CD4-positive, alpha-beta T cell treated with Interleukin-2 at 100 ng/mL for 4 hours (primary cell): ENCODE measurements around the gene THSD7B.
"Not testable (repeated sequence)": the region's sequence is repeated elsewhere in the genome, so short reads cannot be mapped to it uniquely, and the experiment has no call there.

Source experiments
- DNase-seq: peaks from one replicate; pipeline ENCODE4 v3.0.0-alpha.2; 2020; ENCODE audit warnings: low spot score

Gene THSD7B

GRCh38 chr2:137261881-137262585 is 496.7 kb downstream of the THSD7B start:
- no peak for DNase-seq

DNA sequence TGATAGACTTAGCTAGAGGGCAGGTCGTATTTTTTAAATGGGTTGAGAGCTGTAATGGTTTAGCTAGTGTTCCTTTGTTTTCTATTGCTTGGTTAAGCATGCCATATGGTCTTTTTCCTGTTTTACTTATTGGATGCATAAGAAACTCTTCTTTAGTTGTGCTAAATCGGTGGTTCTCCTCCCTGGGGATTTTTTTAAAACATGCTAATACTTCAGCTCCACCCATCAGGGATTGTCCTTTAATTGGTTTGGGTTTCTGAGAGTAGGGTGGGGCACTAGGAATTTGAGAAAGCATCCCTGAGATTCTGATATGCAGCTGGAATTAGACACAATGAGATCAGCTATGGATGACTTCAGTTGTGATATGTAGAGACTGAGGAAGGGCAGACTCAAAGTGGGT is 497.2 kb downstream of the THSD7B start:
- DNase-seq = no peak

GRCh38 chr2:137287913-137288639 is 522.7 kb downstream of the THSD7B start:
- no peak for DNase-seq

DNA sequence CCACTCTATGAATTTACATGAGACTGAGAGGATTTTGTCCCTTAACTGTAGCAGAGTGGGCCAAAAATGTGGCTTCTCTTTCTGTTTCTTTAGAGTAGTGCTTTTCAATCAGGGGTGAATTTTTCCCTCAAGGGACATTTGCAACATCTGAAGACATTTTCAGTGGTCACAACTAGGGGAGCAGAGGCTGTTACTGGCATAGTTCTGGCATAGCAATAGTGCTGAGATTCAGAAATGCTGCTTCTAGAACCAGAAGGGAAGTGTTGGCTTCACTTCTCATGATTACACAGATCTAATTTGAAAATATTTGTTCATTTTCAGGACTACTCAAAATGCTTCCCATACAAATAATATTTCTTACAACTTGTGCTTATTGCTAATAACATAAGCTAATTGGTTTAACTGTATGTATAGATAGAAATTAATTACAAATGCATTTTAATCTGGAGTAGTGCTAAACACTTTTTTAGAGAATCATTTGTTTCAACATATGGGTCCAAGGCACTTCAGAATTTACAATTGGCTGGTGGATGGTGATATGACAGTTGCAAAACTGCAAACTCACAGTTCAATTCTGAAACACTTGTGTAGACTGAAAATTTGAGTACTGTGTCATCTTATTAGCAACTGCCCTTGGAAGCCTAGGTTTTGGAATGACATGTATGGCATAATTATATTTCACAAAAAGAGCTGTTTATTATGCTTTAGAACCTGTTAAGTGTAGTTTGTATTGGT is 526.7 kb downstream of the THSD7B start:
- DNase-seq = no peak

GRCh38 chr2:137298377-137298776 is 533.0 kb downstream of the THSD7B start:
- no peak for DNase-seq

GRCh38 chr2:137300987-137301386 is 535.6 kb downstream of the THSD7B start:
- DNase-seq = no peak

- no peak for DNase-seq
These were observed 537.6 kb downstream of the THSD7B start for GRCh38 chr2:137302957-137303356.

DNA sequence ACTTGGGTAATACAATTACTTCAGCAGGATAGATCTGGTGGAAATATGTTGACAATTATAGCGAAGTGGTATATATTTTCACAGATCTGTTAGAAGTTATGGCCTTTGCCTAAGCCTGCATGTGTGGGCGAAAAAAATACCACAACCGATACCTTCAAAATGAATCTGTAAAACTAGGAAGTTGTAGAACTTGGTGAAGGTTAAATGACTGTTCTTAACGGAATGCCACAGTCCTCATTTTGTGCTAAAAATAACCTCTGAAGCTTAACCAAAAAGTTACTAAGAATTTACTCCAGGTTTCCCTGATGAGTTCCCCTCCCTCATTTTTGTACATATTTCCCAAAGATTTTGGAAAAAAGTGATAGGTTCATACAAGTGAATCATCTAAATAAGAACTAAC is 550.7 kb downstream of the THSD7B start:
- DNase-seq = no peak

GRCh38 chr2:137321566-137321965 is 556.2 kb downstream of the THSD7B start:
- DNase-seq = no peak

DNA sequence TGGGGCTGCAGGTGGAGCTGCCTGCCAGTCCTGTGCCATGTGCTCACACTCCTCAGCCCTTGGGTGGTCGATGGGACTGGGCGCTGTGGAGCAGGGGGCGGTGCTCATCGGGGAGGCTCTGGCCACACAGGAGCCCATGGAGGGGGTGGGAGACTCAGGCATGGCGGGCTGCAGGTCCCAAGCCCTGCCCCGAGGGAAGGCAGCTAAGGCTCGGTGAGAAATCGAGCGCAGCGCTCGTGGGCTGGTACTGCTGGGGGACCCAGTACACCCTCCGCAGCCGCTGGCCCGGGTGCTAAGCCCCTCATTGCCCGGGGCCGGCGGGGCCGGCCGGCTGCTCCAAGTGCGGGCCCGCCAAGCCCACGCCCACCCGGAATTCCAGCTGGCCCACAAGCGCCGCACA is 566.2 kb downstream of the THSD7B start:
- not testable (repeated sequence) for DNase-seq

- no peak for DNase-seq
These were observed 568.2 kb downstream of the THSD7B start for GRCh38 chr2:137333386-137334165.

DNA sequence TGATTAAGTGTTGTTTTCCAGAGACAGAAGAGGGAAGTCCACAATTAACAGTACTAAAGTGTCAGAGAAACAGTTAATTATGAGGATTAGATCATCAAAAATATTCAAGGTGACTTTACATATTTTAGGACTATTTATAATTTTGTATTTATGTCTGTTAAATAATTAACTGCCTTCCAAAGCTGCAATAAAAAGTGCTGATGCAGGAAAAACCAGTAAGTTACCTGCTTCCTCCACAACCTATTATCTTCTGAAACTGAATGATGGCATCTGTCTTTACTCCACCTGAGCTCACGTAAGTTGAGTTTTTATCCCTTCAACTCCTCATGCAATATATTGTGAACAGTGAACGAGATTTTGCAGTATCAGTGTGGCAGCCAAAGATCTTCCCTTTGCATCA is 570.7 kb downstream of the THSD7B start:
- DNase-seq = no peak

- DNase-seq = no peak
These were observed 573.7 kb downstream of the THSD7B start for GRCh38 chr2:137339051-137339450.

DNA sequence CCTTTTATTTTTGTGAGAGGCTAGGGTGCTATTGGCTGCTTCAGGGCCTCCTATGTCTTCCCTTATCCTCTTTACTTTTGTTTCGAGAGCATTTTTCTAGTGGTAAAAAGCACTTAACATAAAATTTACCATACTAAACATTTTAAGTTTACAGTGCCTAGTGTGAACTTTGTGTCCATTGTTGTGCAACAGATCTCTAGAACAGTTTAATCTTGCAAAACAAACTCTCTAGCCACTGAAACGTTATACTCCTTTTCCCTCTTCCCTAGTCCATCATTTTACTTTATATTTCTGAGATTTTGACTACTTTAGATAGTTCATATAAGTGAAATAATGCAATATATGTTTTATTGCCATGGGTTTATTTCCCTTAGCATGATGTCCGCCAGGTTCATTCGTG is 580.6 kb downstream of the THSD7B start:
- DNase-seq = no peak

DNA sequence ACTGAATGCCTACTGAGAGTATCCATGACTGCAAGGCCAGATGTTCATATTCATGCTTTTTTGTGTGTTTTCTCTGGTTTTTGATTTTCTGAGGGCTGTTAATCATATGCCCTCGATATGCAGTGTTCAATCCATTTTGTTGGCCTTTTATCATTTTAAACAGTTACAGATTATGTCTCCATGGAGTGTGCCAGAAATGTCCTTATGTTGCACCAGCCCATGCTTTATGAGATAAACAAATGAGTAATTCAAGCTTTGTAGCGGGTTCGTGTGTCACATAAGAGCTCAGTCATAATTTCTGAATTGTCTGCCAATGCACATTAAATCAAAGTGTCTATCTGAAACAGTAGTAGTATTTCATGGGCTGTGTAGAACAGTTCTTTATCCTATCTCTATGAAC is 583.0 kb downstream of the THSD7B start:
- DNase-seq = no peak

GRCh38 chr2:137357634-137358033 is 592.3 kb downstream of the THSD7B start:
- DNase-seq = no peak

DNA sequence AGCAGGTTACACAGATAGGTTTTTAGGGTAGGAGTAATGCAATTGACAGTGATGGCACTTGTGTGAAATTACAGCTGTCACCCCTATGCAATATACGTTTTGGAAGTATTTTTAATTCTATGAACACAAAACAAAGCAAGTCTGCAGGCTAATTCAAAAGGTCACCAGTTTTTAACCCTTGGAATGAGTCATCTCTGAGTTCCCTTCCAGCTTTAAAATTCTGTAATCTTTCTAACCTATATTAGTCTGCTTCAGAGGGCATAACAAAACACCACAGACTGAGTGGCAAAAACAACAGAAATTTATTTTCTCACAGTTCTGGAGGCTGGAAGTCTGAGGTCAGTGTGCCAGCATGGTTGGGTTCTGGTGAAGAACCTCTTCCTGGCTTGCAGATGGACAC is 602.0 kb downstream of the THSD7B start:
- DNase-seq = no peak

- no peak for DNase-seq
These were observed 603.8 kb downstream of the THSD7B start for GRCh38 chr2:137369106-137369505.

DNA sequence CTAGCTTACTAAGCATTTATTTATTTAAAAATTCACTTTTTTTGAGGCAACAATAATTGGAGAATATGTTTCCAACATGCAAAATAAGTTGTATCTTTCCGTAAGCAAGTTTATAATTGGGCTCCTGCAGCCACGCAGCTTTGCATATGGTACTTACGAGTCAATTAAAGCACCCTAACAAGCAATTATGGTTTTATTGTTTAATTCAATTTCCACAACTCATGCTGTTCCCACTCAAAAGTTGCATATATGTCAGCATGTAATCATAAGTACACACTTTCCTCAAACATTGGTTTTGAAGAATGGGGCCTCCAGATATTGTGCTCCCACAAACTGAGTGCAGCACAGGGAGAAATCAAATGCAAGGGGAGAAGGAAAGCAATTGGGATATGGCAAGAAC is 613.8 kb downstream of the THSD7B start:
- DNase-seq = no peak

GRCh38 chr2:137380610-137381009 is 615.3 kb downstream of the THSD7B start:
- DNase-seq = no peak

GRCh38 chr2:137381731-137382130 is 616.4 kb downstream of the THSD7B start:
- no peak for DNase-seq

DNA sequence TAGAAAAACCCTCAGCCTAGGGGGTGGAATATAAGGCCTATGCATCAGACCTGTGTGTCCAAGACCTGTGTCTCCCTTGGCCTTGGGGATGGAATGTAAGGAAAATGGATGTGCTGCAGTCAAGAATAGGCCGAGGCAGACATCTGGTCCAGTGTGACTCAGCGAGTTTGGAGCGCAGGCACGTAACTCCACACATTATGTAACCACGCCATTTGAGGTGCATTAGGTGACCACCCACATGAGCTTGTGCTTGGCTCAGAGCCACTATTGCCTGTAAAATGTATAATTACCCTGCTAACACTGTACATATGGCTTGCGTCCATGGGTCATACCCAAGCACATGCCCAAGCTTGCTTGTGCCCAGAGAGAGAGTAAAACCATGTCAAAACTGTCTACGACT is 618.0 kb downstream of the THSD7B start:
- no peak for DNase-seq
